A673 (cell line): Measurements from ENCODE around the gene GEN1.

Experiments
- CTCF ChIP-seq: fragments of 300-800, 200-600 bp; sonication (generic); conservative IDR thresholded peaks from 2 replicates; pipeline ENCODE4 v1.5.1; 2017; ENCODE audit warnings: low read depth, mild to moderate bottlenecking, antibody characterized with exemption, low read length, moderate library complexity, mixed read lengths
- EZH2 ChIP-seq: fragments of 200-600 bp; sonication (generic); IDR thresholded peaks from 2 replicates; pipeline ENCODE4 v1.6.1; 2017; ENCODE audit warnings: borderline replicate concordance, low read depth, mild to moderate bottlenecking, mixed read lengths, antibody characterized with exemption, low read length; ENCODE audit not compliant: poor library complexity, severe bottlenecking

GRCh38 chr2:17740203-17740602, 13.7 kb upstream of the GEN1 start:
- TF ChIP-seq CTCF (no peak), EZH2 (no peak)
